ENCODE results near the gene NRTN.

DNA sequence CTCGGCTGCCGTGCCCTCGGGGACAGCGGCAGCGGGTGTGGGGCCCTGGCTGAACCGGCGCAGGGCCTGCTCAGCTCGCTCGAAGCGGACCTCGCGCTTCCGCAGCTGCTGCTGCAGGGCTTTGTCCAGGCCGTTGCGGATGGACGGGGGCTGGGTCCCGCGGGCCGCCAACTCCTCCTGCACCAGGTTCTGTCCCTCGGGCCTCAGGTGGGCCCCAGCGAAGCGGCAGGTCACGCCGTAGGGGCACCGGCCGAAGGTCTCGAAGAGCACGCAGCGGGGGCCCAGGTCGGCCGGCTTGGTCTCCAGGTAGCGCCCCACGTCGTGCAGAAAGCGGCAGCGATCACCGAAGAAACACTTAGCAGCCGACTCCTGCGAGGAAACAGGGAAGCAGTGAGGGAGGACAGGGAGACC is 15.5 kb upstream of the NRTN start:
- TF ChIP-seq, protein P1, sequence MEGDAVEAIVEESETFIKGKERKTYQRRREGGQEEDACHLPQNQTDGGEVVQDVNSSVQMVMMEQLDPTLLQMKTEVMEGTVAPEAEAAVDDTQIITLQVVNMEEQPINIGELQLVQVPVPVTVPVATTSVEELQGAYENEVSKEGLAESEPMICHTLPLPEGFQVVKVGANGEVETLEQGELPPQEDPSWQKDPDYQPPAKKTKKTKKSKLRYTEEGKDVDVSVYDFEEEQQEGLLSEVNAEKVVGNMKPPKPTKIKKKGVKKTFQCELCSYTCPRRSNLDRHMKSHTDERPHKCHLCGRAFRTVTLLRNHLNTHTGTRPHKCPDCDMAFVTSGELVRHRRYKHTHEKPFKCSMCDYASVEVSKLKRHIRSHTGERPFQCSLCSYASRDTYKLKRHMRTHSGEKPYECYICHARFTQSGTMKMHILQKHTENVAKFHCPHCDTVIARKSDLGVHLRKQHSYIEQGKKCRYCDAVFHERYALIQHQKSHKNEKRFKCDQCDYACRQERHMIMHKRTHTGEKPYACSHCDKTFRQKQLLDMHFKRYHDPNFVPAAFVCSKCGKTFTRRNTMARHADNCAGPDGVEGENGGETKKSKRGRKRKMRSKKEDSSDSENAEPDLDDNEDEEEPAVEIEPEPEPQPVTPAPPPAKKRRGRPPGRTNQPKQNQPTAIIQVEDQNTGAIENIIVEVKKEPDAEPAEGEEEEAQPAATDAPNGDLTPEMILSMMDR (optimal IDR thresholded peaks at IDR 0.05 in 1 of 3, IDR thresholded peaks at IDR 0.05 in 1 of 3, conservative IDR thresholded peaks at IDR 0.05 in 1 of 3; ENCODE audit: extremely low read depth in 1 of 3, insufficient read depth in 2 of 3, low read length in 3 of 3): no peak
- no peak for TF ChIP-seq EZH2 (IDR thresholded peaks at IDR 0.05; ENCODE audit: low read length)

Data from keratinocyte (primary cell).